HG02798 (cell line): ENCODE data around the gene PIM2.

Experiments used
- ATAC-seq: cut with Tn5 transposase; IDR thresholded peaks from one replicate; pipeline ENCODE4 v1.9.1; 2021; ENCODE audit warnings: mild to moderate bottlenecking; ENCODE audit not compliant: unreplicated experiment, poor library complexity

PIM2 gene

DNA sequence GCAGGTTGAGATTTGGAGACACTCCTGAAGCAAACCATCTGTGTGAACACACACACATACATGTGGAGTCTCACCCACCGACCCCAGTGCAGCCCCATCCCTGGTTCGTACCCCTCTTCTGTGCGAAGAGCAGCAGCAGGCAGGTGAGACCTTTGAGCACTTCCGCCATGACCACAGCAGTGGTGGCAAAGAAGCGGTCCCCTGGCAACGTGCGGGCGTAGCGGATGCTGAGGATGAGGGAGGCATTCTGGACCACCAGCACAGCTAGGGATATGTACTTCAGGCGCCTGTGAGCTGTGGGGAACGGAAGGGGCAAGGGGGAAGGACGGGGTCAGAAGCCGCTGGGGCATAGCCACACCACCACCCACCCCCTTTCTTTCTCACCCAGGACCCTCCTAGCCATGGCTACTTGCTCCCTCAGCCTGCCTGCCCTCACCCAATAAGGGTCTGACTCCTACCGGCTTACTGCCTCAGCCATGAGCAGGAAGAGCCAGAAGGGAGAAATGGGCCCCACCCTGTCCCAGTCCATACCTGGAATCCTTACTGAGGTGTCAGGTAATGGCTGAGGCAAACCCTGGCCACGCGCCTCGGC, 9.0 kb downstream of the PIM2 start:
- no peak for ATAC-seq

DNA sequence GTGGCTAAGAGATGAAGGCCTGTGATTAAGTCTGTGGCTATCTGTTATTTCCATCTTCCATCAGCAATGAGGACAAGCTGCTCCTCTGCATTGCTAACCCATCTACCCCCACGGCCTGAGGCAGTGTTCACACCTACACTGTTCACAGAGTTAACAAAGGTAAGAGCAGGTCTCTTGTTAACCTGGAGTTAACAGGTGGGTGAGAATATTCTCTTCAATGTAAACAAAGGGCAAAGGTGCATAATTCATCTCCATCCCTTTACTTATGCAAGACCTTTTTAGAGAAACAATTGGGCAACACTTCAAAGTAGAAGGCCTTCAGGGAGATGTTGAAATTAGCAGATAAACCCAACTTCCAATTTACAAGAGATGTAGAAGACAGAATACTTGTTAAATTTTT, 10.2 kb downstream of the PIM2 start:
- ATAC-seq, result no peak

DNA sequence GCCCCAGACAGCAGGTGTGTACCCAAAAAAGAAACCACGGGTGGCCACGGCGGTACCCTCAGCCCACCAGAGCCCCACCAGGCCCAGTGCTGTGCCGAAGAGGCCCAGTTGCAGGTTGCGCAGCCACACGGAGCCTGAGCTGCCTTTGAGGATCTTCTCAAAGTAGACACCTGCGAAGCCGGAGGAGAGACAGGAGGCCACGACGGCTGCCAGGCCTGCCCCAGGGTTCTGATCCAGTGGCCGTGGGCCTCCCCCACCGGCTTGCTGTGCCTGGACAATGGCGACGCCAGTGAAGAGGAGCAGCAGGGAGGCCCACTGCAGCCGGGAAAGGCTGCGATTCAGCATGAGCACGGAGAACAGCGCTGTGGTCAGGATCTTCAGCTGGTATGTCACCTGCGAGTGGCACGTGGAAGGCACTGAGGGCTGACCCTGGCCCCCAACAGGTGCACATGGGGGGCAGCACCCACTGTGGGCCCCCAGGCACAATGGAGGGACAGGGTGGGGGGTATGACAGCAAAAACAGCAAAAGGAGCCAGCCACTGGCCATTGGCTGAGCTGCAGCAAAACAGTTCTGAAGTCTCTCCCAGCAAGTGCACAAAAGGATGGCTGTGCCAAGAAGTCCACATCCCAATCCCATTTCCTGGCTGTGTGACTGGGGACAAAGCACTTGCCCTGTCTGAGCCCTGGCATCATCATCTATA, 13.6 kb downstream of the PIM2 start:
- no peak for ATAC-seq

- no peak for ATAC-seq
These were observed 14.2 kb downstream of the PIM2 start for GRCh38 chrX:48904626-48905025.

DNA sequence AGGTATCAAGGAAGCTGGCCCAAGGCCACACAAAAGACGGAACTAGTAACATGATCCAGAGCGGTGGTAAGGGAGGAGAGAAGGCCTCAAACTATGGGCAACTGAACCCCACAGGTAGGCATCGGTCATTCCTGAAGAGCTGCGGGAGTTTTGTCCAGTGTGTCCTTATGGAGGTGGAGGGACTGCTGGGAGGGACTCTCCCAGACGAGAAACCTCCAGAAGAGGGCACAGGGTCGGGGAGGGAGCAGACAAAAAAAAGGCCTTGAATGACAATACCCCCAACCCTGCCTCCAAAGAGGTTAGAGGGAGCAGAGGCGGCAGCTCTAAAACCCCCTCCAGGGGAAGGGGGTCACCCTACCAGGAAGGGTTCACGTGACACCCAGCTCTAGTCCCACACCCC, 14.6 kb downstream of the PIM2 start:
- no peak for ATAC-seq

- ATAC-seq, result no peak
These were observed 15.5 kb downstream of the PIM2 start for GRCh38 chrX:48903290-48903689.

- ATAC-seq, result no peak
These were observed 16.0 kb downstream of the PIM2 start for GRCh38 chrX:48902776-48903175.

- no peak for ATAC-seq
These were observed 16.7 kb downstream of the PIM2 start for GRCh38 chrX:48902135-48902534.

DNA sequence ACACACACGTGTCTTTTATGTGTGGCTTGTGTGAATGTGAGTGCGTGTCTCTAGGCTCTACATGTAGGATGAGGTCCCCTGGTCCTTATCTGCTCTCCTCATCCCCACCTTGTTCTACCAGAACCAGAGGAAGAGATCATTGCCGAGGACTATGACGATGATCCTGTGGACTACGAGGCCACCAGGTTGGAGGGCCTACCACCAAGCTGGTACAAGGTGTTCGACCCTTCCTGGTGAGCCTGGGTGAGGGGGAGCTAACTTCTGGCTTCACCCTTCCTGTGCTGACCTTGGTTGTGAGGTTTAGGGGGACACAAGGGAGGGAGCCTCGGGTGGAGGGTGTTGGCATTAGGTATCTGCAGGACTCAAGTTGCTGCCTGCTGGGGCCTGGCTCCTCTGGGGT, 17.8 kb downstream of the PIM2 start:
- ATAC-seq, result no peak

- ATAC-seq, result no peak
These were observed 19.8 kb downstream of the PIM2 start for GRCh38 chrX:48899078-48899410.

DNA sequence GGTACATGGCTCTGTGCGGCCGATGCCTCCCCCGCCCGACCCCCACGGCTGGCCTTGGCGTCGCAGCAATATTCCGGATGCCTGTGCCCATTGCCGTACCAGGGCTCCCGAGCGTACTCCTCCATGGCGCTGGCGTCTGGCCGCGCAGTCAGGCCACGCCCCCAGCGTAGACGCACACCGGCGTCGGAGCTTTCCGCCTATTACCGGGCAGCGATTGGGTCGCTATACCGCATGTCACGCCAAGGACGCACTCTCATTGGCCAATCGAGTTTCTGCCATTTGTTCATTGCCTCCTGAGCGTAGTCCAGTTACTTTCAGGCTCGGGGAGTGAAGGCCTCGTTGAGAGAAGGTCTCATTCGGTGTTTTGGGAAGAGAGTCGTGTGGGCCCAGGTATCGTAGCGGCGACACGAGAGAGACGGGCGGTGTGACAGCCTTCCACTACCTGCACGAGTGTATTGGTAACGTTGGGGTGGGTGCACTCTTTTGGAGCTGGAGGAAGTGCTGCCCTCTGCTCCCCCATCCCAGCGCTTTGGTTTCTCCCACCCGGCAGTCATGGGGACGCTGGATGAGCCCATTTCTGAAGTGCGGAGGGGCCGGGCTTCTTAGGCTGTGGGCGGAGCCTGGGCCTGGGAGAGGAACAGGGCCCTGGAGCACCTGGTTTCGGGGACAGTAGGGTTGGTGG, 21.1 kb downstream of the PIM2 start, which contains the start of the genes PQBP1 and TIMM17B:
PQBP1 (plus strand) TSS at position 306 of the 682 bp plus-strand sequence. CDS start 580 bp downstream, outside the sequence.
TIMM17B (minus strand) TSS at position 144 of the 682 bp plus-strand sequence; CDS start at position 125, 19 bp downstream.
- peak; percentile 92 for ATAC-seq

- ATAC-seq, result peak; percentile 9
These were observed 21.6 kb downstream of the PIM2 start for GRCh38 chrX:48897157-48897624.

- no peak for ATAC-seq
These were observed 22.2 kb downstream of the PIM2 start for GRCh38 chrX:48896611-48897011.

DNA sequence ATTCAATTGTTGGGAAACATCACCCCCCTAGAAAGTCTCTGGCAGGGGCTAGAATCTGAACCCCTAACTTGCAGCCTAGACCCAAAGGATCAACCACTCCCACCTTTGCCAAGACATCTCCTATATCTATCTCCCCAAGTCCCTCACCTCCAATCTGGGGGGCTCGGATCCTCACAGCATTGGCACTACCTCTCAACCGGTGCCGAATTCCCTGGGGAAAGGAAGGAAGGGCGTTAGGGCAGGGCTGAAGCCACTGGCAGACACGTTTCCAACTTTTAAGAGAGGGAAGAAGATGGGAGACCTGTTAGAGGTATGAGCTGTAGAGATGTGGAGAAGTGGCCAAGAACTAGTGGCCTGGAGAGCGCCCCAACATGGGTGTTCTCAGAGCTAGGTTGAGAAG, 23.9 kb downstream of the PIM2 start:
- no peak for ATAC-seq

DNA sequence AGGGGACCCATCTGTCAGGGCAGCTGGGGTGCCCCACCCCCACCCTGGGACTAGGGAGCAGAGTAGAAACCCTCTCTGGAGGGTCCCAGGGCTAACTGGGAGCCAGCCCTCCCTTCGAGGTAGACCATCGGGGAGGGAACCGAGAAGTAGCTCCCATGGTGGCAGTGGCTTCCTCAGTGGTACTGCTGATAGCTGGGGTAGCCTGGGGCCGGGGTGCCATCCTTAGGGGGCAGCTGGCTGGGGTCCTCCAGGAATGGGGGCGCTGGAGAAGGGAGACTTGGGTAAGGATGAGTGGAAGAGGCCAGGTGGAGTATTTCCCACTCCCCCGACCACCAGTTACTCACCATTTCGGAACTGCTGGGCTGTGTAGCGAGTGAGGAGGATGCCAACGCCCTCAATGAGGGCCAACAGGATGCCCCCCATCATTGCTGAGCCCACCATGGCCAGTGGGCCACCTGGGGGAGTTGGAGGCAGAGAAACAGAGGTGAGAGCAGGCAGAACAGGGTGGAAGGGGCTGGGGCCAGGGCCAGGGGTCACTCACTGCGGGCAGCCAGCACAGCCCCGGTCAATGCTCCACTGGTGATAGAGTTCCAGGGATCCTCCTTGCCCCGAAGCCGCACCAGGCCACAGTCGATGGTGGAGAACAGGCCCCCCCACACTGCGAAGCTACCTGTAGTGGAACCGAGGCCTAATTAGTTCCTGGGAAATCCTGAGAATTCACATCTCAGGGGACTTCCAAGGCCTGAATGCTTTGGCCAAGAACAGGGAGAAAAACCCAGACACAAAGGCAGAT, 25.1 kb downstream of the PIM2 start:
- no peak for ATAC-seq

DNA sequence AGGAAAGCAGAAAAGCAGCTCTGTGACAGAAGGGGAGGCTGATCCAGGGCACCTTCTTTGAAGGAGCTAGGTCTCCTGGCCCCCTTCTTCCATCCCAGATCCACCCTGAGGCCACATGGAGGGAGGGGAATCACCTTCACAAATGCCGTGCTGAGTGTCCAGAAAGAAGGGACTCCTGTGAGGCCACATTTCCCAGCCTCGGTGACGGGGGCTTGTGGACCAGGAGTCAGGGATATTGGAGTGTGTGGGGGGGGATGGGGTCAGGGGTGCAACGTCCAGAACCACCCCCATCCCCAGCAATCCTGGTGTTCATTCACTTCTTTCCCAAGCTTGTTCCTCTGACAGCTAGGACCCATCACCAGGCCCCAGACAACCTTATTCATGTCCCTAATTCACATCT, 25.9 kb downstream of the PIM2 start:
- ATAC-seq, result no peak

DNA sequence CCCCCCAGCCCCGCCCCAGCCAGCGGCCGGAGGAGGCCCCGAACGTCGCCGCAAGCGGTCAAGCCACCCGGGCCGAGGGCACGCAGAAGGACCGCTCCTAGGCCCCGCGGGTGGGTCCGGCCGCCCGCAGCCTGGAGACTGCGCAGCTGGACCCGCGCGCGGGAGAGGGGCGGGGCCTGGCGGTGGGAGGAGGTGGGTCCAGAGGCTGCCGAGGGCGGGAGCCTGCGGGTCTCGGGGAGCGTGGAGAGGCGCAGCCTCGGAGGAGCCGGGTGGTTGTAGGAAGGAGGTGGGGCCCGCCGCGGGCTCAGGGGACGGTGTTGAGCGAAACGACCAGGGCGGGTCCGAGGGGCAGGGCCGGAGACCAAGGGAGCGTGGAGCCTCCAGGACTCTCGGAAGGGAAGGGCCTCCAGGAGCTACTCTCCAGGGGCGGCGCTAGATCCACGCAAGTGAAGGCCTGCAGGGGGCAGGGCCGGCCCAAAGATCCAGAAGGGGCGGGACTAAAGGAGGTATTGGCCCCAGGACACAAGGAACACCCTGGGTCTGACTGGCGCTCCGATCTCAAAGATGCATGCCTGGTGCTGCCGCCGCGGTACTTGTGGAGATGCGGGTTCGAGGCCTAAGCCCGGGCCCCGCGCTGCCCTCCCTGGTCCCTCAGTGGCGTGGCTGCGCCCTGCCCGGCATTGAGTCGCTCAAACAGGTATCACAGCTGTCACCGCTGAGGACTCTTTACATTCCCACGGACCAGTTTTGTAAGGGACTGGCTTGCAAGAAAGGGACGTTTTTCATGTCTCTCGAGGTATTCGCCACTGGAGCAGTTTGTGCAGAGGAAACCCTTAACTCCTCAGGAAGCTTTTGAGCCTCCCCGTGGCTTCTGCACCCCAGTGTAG, 27.2 kb downstream of the PIM2 start:
- peak; percentile 86 for ATAC-seq

GRCh38 chrX:48890934-48891401, 27.9 kb downstream of the PIM2 start:
- ATAC-seq, result peak; percentile 38

DNA sequence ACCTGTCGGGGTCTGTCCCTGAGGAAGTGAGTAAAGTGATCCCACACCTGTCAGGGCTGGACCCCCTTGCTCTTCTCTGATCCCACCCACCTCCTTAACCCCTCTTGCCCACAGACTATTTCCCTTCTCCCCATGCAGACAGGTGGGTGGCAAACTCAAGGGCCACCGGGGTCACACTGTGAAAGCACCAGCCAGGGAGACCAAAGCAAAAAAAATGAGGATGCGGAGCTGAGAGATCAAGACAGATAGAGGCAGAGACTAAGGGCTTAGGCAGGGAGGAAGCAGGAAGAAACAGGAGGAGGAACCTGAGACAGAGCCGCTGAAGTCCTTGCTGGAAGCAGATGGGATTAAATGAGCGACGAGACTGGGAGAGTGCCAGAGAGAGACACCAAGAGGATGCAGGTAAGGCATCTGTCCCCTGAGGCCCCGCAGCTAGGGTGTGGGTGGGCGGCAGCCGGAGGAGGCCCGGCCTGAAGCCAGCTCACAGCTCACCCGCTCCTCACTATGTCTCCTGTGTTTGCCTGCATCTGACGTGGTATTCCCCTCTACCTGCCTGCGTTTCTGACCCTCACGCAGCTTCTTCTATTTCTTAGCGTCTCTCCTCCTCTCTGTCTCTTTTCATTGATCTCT, 28.4 kb downstream of the PIM2 start:
- ATAC-seq, result no peak
